Fibroblast of skin of right quadriceps (primary cell): ENCODE results near the gene GOLIM4.
"Not testable (repeated sequence)": the region's sequence is repeated elsewhere in the genome, so short reads cannot be mapped to it uniquely, and the experiment has no call there.

Experiments used
- DNase-seq: peaks from one replicate; pipeline ENCODE4 v3.0.0-alpha.2; 2013

Gene GOLIM4

GRCh38 chr3:168095611-168096209 is at the start of gene GOLIM4:
TSS of gene GOLIM4 (minus strand) at chr3:168095924. CDS start at chr3:168095285, 639 bp downstream.
- DNase-seq, result peak; percentile 97

- no peak for DNase-seq
Observed at GRCh38 chr3:168141405-168141998, 45.8 kb upstream of the GOLIM4 start.

- DNase-seq, result no peak
Observed at GRCh38 chr3:168139947-168140346, 44.2 kb upstream of the GOLIM4 start.

- DNase-seq, result no peak
Observed at GRCh38 chr3:168138421-168138820, 42.7 kb upstream of the GOLIM4 start.

GRCh38 chr3:168134931-168135330 is 39.2 kb upstream of the GOLIM4 start:
- DNase-seq, result no peak

GRCh38 chr3:168130250-168130649 is 34.5 kb upstream of the GOLIM4 start:
- DNase-seq, result not testable (repeated sequence)

- DNase-seq, result not testable (repeated sequence)
Observed at GRCh38 chr3:168128463-168128862, 32.7 kb upstream of the GOLIM4 start.

GRCh38 chr3:168127466-168127865 is 31.7 kb upstream of the GOLIM4 start:
- DNase-seq, result no peak

GRCh38 chr3:168124791-168125190 is 29.1 kb upstream of the GOLIM4 start:
- DNase-seq, result no peak

GRCh38 chr3:168124291-168124690 is 28.6 kb upstream of the GOLIM4 start:
- no peak for DNase-seq

GRCh38 chr3:168123201-168124176 is 27.8 kb upstream of the GOLIM4 start:
- DNase-seq, result no peak

GRCh38 chr3:168121184-168122017 is 25.7 kb upstream of the GOLIM4 start:
- no peak for DNase-seq

GRCh38 chr3:168117853-168118313 is 22.2 kb upstream of the GOLIM4 start:
- peak; percentile 15 for DNase-seq

- DNase-seq, result peak; percentile 21
Observed at GRCh38 chr3:168117059-168117458, 21.3 kb upstream of the GOLIM4 start.

GRCh38 chr3:168116279-168116678 is 20.6 kb upstream of the GOLIM4 start:
- no peak for DNase-seq

- DNase-seq, result no peak
Observed at GRCh38 chr3:168113848-168114247, 18.1 kb upstream of the GOLIM4 start.

- no peak for DNase-seq
Observed at GRCh38 chr3:168112894-168113293, 17.2 kb upstream of the GOLIM4 start.

GRCh38 chr3:168104361-168104760 is 8.6 kb upstream of the GOLIM4 start:
- DNase-seq, result no peak

GRCh38 chr3:168102735-168103410 is 7.1 kb upstream of the GOLIM4 start:
- DNase-seq, result no peak

GRCh38 chr3:168100777-168101492 is 5.2 kb upstream of the GOLIM4 start:
- peak; percentile 42 for DNase-seq

GRCh38 chr3:168097381-168097780 is 1.7 kb upstream of the GOLIM4 start:
- no peak for DNase-seq
